Erythroblast (primary cell): Measurements from ENCODE around the gene SLC35F6.

Experiments used
- GATA1 ChIP-seq: IDR thresholded peaks from 2 replicates; pipeline ENCODE4 v1.6.1; 2011; ENCODE audit warnings: low read depth, mild to moderate bottlenecking, control low read depth, low read length, moderate library complexity
- POLR2A ChIP-seq: IDR thresholded peaks from 2 replicates; pipeline ENCODE4 v1.6.1; 2011; ENCODE audit warnings: mild to moderate bottlenecking, low read length

DNA sequence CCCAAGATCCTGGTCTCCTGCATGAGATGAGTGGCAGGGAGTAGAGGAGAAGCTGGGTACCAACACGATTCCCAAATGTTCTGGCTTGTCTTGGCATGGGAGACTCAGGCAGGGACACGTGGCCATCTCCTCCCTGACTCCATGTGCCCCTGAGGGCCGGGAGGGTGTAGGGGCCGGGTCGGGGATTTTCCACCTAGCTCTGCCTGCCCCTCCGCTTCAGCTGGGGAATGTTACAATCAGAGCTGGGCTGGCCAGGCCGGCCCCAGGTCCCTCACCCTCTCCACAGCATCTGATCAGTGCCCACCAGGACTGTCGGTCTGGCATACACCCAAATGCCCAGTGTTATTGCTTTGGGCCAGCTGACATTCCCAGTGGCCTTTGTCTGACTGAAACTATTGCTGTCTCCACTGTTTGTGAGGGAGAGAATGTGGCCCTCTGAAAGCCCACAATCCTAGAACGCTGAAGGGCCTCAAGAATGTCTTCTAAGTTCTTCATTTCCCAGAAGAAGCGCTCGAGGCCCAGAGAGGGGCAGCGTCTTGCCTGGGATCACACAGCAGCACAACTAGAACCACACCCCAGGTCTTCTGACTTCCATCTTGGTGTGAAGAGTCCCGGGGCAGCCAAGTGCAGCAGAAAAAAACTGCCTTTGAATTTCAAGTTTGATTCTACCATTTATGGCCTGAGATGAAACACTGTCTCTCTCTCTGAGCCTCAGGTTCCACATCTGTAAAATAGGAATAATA is 48.4 kb upstream of the SLC35F6 start:
- TF ChIP-seq POLR2A (no peak), GATA1 (no peak)
